Uterus (tissue), 4 donors: Measurements from ENCODE around the gene CALN1. TPM values are rescaled to one million over a fixed set of nuclear protein-coding genes. Genes with fewer than 3 reads are reported as not detected.

Experiments
- DNase-seq, 2 donors: peaks; one replicate each; pipeline ENCODE4 v3.0.0-alpha.2; 2019 to 2020
- H3K27ac ChIP-seq, 2 donors: fragments of 200-600 bp; sonication (generic); 1 replicate in 1 of 2; 2 replicates in 1 of 2; pipeline ENCODE4 v1.5.1; 2016 to 2018
- H3K27me3 ChIP-seq, 2 donors: fragments of 200-600 bp; sonication (generic); one replicate each; pipeline ENCODE4 v1.5.1; 2018 to 2019; ENCODE audit warnings: control low read depth in 1 of 2
- H3K36me3 ChIP-seq, 2 donors: fragments of 200-600 bp; sonication (generic); one replicate each; pipeline ENCODE4 v1.5.1; 2019; ENCODE audit warnings: control low read depth in 1 of 2
- H3K4me1 ChIP-seq, 2 donors: fragments of 200-600 bp; sonication (generic); one replicate each; pipeline ENCODE4 v1.5.1; 2018 to 2019; ENCODE audit warnings: control low read depth in 1 of 2
- H3K4me3 ChIP-seq, 2 donors: fragments of 200-600 bp; sonication (generic); 1 replicate in 1 of 2; 2 replicates in 1 of 2; pipeline ENCODE4 v1.5.1; 2018 to 2019; ENCODE audit warnings: mild to moderate bottlenecking in 1 of 2
- H3K9me3 ChIP-seq, 2 donors: fragments of 200-600 bp; sonication (generic); one replicate each; pipeline ENCODE4 v1.5.1; 2019; ENCODE audit warnings: control low read depth in 1 of 2
- POLR2A ChIP-seq, 2 donors: fragments of 450-650 bp; IDR thresholded peaks; one replicate each; pipeline ENCODE4 v1.6.1; 2016; ENCODE audit warnings: antibody characterized with exemption in 2 of 2, mild to moderate bottlenecking in 1 of 2, moderate library complexity in 1 of 2
- intact Hi-C: fragments of 100-400 bp; cut with DNase I; formaldehyde crosslinking; loops from one replicate; pipeline ENCODE4 v1.15.1; 2023; ENCODE audit warnings: low total_unique reads
- total RNA-seq, 4 donors: library from RNA; depleted of rRNA in 3 of 4; stranded (reverse); fragments of >200 nt in 3 of 4; gene quantifications; one replicate each; pipeline versions ENCODE4 v1.1.0 to v1.2.4, GENCODE V29; 2014 to 2023
- TF ChIP-seq, protein P1 (sequence below), 4 experiments: fragments of 200-600 bp in 2 of 4; fragments of 450-650 bp in 2 of 4; sonication (generic) in 2 of 4; IDR thresholded peaks; one replicate each; pipeline ENCODE4 v1.5.1; 2016 to 2019; ENCODE audit warnings: antibody characterized with exemption in 4 of 4, mild to moderate bottlenecking in 2 of 4, moderate library complexity in 1 of 4
- donor health status: DM: yes; HTN: yes; CAD: no.

The CALN1 gene
- total RNA-seq, 4 donors from 2014 or later, result 0.49 to 2.3 (median 1.5) TPM; not detected in 1

DNA sequence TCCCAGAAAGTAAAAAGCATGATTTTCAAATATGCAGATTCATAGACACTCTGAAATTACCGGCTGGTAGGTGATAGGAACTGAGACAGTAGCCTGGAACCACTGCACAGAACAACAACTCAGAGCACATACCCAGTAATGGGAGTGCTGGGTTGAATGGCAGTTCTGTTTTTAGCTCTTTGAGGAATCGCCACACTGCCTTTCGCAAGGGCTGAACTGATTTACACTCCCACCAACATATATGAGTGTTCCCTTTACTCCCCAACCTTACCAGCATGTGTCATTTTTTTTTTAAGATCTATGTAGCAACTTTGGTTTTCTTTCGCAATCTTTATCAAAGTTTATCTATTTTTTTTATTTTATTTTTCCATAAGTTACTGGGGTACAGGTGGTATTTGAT, 358.8 kb downstream of the CALN1 start:
- no peaks in the 10 kb centered on the region for H3K9me3 ChIP-seq
- DNase-seq, result no peak
- H3K4me1 ChIP-seq, result no peaks in the 10 kb centered on the region
- intact Hi-C loops, result no loop called here
- no peak overlapping the region for H3K4me3 ChIP-seq
- no peaks in the 10 kb centered on the region for H3K27me3 ChIP-seq
- no peaks in the 10 kb centered on the region for H3K36me3 ChIP-seq
- H3K27ac ChIP-seq, result no peak overlapping the region
- no peak for TF ChIP-seq POLR2A (IDR thresholded peaks at IDR 0.05)
- TF ChIP-seq, protein P1, sequence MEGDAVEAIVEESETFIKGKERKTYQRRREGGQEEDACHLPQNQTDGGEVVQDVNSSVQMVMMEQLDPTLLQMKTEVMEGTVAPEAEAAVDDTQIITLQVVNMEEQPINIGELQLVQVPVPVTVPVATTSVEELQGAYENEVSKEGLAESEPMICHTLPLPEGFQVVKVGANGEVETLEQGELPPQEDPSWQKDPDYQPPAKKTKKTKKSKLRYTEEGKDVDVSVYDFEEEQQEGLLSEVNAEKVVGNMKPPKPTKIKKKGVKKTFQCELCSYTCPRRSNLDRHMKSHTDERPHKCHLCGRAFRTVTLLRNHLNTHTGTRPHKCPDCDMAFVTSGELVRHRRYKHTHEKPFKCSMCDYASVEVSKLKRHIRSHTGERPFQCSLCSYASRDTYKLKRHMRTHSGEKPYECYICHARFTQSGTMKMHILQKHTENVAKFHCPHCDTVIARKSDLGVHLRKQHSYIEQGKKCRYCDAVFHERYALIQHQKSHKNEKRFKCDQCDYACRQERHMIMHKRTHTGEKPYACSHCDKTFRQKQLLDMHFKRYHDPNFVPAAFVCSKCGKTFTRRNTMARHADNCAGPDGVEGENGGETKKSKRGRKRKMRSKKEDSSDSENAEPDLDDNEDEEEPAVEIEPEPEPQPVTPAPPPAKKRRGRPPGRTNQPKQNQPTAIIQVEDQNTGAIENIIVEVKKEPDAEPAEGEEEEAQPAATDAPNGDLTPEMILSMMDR (IDR thresholded peaks at IDR 0.05), result no peak

DNA sequence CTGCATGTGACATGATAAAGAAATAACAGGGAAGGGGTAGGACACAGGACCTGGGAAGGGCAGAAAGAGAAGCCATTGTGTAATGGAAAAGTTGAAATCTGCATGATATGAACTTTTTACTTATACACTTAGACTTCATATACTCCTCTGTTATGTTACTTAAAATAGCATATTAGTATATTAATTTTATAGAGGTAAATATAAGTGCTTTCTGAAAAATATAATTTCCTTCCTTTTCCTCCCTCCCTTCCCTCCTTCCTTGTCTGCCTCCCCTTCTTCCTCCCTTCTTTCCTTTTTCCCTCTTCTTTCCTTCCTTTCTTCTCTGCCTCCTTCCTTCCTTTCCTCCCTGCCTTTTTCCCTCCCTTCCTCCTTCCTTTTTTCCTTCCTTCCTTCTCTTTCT, 363.7 kb downstream of the CALN1 start:
- no peaks in the 10 kb centered on the region for H3K9me3 ChIP-seq
- H3K36me3 ChIP-seq, result no peaks in the 10 kb centered on the region
- TF ChIP-seq, protein P1 (IDR thresholded peaks at IDR 0.05), result no peak
- no peak for TF ChIP-seq POLR2A (IDR thresholded peaks at IDR 0.05)
- no peaks in the 10 kb centered on the region for H3K4me1 ChIP-seq
- H3K27me3 ChIP-seq, result no peaks in the 10 kb centered on the region
- no peak overlapping the region for H3K4me3 ChIP-seq
- intact Hi-C loops, result no loop called here
- no peak overlapping the region for H3K27ac ChIP-seq
- DNase-seq, result no peak

DNA sequence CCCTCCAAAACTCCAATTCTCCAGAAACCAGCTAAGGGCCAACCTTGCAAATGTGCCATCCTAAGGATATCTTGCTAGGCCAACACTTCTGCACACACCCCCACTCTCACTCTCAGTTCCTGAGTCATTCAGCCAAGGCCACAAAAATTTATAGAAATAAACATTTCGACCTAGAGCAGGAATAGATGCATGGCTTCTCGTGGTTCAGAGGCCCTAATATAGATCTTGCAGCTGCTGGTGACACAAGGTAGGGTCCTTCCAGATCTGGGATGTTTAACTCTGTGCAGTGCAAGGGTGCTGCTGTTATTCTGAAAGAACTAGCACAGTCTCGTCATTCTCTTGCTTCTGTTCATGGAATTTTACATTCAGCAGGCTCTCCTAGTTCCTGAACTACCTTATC, 369.3 kb downstream of the CALN1 start:
- no peaks in the 10 kb centered on the region for H3K4me1 ChIP-seq
- H3K36me3 ChIP-seq, result no peaks in the 10 kb centered on the region
- intact Hi-C loops, result no loop called here
- H3K27me3 ChIP-seq, result no peaks in the 10 kb centered on the region
- H3K4me3 ChIP-seq, result no peak overlapping the region
- no peak for TF ChIP-seq POLR2A (IDR thresholded peaks at IDR 0.05)
- TF ChIP-seq, protein P1 (IDR thresholded peaks at IDR 0.05), result no peak
- no peak overlapping the region for H3K27ac ChIP-seq
- no peak for DNase-seq
- peaks cover 0 to 4% of the 10 kb centered on the region in 2 donors for H3K9me3 ChIP-seq

DNA sequence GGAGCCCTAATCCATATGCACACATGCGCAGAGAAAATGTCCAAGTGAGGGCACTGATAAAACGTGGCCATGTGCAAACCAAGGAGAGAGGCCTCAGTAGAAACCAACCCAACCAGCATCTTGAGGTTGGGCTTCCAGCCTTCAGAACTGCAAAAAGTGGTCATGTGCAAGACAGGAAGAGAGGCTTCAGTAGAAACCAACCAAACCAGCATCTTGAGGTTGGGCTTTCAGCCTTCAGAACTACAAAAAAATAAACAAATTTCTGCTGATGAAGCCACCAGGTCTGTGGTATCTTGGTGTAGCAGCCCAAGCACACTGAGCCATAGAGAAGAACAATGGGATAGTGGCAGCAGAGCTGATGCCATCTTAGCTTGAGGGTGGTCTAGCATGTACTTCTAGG, 371.5 kb downstream of the CALN1 start:
- Histone ChIP-seq H3K36me3 (no peaks in the 10 kb centered on the region), H3K4me1 (no peaks in the 10 kb centered on the region), H3K9me3 (peaks cover 0 to 4% of the 10 kb centered on the region in 2 donors), H3K27ac (no peak overlapping the region), H3K27me3 (no peaks in the 10 kb centered on the region), H3K4me3 (no peak overlapping the region)
- DNase-seq, result no peak
- intact Hi-C loops, result no loop called here
- TF ChIP-seq POLR2A (IDR thresholded peaks at IDR 0.05), result no peak
- TF ChIP-seq, protein P1 (IDR thresholded peaks at IDR 0.05), result no peak

DNA sequence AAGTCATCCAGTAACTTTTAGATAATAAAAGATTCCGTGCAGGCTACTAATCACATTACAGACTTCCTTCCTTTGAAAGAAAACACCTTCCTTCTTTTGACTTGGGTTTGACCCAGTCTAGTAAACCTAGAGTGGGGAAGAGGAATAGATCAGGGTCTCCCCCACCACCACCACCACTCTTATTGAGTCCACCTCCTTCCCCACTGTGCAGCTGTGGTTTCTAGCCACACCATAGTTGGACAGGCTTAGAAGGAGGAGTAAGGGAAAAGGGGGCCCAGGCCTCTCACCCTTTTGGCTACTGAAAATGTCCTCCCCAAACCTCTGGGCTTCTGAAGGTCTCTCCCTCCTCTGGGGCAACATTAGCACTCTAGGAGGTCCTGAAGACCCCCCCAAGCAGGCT, 372.7 kb downstream of the CALN1 start:
- intact Hi-C loops, result no loop called here
- Histone ChIP-seq H3K27me3 (no peaks in the 10 kb centered on the region), H3K4me3 (no peak overlapping the region), H3K9me3 (peaks cover 0 to 4% of the 10 kb centered on the region in 2 donors), H3K4me1 (no peaks in the 10 kb centered on the region), H3K36me3 (no peaks in the 10 kb centered on the region), H3K27ac (no peak overlapping the region)
- TF ChIP-seq POLR2A (IDR thresholded peaks at IDR 0.05), result no peak
- TF ChIP-seq, protein P1 (IDR thresholded peaks at IDR 0.05), result no peak
- DNase-seq, result no peak
